Nephron progenitor cell (in vitro differentiated cells): ENCODE data around the gene TJAP1.

Experiments
- DNase-seq: peaks from one replicate; pipeline ENCODE4 v3.0.0; 2021
- H3K27ac Mint-ChIP-seq: 2 replicates; pipeline ENCODE4 v1.8.0; 2021; ENCODE audit warnings: mild to moderate bottlenecking, moderate library complexity, mixed read lengths
- H3K27me3 Mint-ChIP-seq: 2 replicates; pipeline ENCODE4 v1.8.0; 2021; ENCODE audit warnings: mild to moderate bottlenecking, low read depth, mixed read lengths; ENCODE audit not compliant: poor library complexity
- H3K36me3 Mint-ChIP-seq: 2 replicates; pipeline ENCODE4 v1.8.0; 2021; ENCODE audit warnings: low read depth, mixed read lengths
- H3K4me1 Mint-ChIP-seq: 2 replicates; pipeline ENCODE4 v1.8.0; 2021; ENCODE audit warnings: mixed read lengths
- H3K4me3 Mint-ChIP-seq: 2 replicates; pipeline ENCODE4 v1.8.0; 2021; ENCODE audit warnings: mild to moderate bottlenecking, moderate library complexity, mixed read lengths
- H3K9me3 Mint-ChIP-seq: 2 replicates; pipeline ENCODE4 v1.8.0; 2021; ENCODE audit warnings: mild to moderate bottlenecking, moderate library complexity, mixed read lengths
- TF ChIP-seq, protein P1 (sequence below): fragments of 200-600 bp; sonication (generic); IDR thresholded peaks from 2 replicates; pipeline ENCODE4 v1.5.0; 2021; ENCODE audit warnings: antibody characterized with exemption

TJAP1 gene

DNA sequence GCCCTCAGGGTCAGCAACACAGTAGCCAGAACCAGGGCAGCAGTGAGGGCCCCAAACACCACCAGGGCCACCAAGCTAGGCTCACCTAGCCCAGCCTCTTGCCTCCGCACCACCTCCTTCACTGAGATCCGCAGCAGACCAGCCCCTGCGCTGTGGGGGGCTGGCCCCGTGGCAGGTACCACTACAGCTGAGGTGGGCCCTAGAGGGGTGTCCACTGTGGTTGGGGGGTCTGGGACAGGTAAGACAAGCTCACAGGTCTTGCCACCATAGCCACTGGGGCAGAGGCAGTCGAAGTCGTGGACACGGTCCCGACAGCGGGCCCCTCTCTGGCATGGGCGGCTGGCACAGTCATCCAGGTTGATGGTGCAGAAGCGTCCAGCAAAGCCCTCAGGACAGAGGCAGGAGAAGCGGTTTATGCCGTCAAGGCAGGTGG lies 26.7 kb upstream of the TJAP1 start:
- TF ChIP-seq, protein P1, sequence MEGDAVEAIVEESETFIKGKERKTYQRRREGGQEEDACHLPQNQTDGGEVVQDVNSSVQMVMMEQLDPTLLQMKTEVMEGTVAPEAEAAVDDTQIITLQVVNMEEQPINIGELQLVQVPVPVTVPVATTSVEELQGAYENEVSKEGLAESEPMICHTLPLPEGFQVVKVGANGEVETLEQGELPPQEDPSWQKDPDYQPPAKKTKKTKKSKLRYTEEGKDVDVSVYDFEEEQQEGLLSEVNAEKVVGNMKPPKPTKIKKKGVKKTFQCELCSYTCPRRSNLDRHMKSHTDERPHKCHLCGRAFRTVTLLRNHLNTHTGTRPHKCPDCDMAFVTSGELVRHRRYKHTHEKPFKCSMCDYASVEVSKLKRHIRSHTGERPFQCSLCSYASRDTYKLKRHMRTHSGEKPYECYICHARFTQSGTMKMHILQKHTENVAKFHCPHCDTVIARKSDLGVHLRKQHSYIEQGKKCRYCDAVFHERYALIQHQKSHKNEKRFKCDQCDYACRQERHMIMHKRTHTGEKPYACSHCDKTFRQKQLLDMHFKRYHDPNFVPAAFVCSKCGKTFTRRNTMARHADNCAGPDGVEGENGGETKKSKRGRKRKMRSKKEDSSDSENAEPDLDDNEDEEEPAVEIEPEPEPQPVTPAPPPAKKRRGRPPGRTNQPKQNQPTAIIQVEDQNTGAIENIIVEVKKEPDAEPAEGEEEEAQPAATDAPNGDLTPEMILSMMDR = no peak
- no peak overlapping the region for H3K27ac Mint-ChIP-seq
- peaks cover 16% of the 10 kb centered on the region for H3K36me3 Mint-ChIP-seq
- H3K27me3 Mint-ChIP-seq = peaks cover 22% of the 10 kb centered on the region
- no peaks in the 10 kb centered on the region for H3K9me3 Mint-ChIP-seq
- DNase-seq = no peak
- H3K4me1 Mint-ChIP-seq = peaks cover 7% of the 10 kb centered on the region
- H3K4me3 Mint-ChIP-seq = no peak overlapping the region

DNA sequence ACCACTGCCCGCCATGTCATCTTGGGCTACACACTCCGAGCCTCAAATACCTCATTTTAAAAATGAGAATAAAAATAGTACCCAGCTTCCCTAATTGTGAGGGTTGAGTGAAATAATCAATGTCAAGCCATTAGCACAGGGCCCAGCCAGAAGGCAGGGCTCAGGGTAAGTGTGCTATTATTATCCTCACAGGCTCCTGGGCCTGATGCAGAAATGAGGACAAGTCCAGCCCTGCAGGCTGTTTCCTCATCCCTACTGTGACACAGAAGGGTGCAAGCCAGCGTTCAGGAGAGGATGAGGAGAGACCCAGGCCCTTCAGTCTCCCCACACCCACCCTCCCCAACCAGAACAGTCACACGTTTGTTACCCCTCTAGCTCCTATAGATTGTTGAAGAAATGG lies 26.0 kb upstream of the TJAP1 start:
- peaks cover 13% of the 10 kb centered on the region for H3K4me1 Mint-ChIP-seq
- no peaks in the 10 kb centered on the region for H3K9me3 Mint-ChIP-seq
- TF ChIP-seq, protein P1 = no peak
- H3K36me3 Mint-ChIP-seq = peaks cover 16% of the 10 kb centered on the region
- H3K27me3 Mint-ChIP-seq = peaks cover 28% of the 10 kb centered on the region
- H3K27ac Mint-ChIP-seq = peak overlapping the region; percentile 25
- DNase-seq = no peak
- no peak overlapping the region for H3K4me3 Mint-ChIP-seq

DNA sequence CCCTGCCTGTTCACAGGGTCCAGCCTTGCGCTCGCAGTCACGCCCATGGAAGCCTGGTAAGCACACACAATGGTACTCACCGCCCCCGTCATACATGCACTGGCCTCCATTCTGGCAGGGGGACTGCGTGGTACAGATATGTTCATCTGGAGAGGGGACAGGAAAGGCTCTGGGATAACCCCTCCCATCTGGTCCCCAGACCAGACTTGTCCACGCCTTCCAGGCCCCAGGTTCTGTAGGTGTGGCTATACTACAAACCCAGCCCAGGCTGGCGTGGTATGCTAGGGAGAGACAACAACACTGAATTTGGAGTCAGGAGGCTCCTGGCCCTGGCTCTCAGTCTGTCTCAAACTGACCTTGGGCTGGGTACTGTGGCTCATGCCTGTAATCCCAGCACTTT lies 25.4 kb upstream of the TJAP1 start:
- no peak for DNase-seq
- peak overlapping the region; percentile 25 for H3K27ac Mint-ChIP-seq
- TF ChIP-seq, protein P1 = no peak

DNA sequence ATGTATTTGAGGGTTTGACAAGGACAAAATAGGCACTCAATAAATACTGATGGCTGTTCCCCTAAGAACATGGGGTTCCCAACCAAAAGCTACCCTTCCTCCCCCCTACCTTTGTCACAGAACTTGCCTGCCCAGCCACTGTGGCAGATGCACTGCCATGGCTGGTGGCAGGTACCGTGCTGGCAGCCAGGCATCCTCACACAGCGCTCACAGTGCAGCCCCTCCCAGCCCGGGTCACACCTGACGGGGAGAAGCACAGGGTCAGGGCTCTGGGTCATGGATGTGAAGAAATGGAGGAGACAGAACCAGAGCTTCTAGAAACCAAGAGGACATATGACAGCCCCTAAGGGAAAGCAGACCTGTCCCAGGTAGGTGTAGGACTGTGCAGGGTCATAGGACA lies 24.5 kb upstream of the TJAP1 start:
- DNase-seq = no peak
- H3K4me1 Mint-ChIP-seq = peaks cover 18% of the 10 kb centered on the region
- no peak overlapping the region for H3K27ac Mint-ChIP-seq
- no peaks in the 10 kb centered on the region for H3K9me3 Mint-ChIP-seq
- H3K4me3 Mint-ChIP-seq = no peak overlapping the region
- TF ChIP-seq, protein P1 = no peak
- H3K36me3 Mint-ChIP-seq = peaks cover 10% of the 10 kb centered on the region
- H3K27me3 Mint-ChIP-seq = peaks cover 40% of the 10 kb centered on the region

More for the DNA sequence above, 25.4 kb upstream of the TJAP1 start:
- peaks cover 16% of the 10 kb centered on the region for H3K36me3 Mint-ChIP-seq
- H3K9me3 Mint-ChIP-seq = no peaks in the 10 kb centered on the region
- H3K4me1 Mint-ChIP-seq = peaks cover 16% of the 10 kb centered on the region
- peaks cover 34% of the 10 kb centered on the region for H3K27me3 Mint-ChIP-seq
- H3K4me3 Mint-ChIP-seq = no peak overlapping the region

DNA sequence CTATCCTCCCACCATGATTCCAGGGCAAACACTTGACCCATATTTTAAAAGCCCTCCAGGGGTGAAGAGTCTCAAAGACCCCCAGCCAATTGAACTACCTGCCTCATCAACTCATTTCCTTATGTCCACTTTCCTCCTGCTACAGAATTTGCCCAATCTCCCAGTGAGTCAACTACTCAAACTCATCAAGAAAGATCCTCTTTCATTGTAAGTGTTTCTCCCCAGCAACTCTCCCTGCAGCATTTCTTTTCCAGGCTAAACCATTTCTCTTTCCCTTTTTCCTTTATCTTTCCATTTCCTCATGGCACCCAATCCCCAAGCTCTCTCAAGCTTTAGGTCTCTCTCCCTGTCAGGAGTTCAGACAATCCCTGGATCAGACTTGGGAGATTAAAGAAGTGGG lies 23.5 kb upstream of the TJAP1 start:
- H3K4me3 Mint-ChIP-seq = peak overlapping the region; percentile 81
- H3K27me3 Mint-ChIP-seq = peaks cover 44% of the 10 kb centered on the region
- H3K4me1 Mint-ChIP-seq = peaks cover 18% of the 10 kb centered on the region
- peaks cover 10% of the 10 kb centered on the region for H3K36me3 Mint-ChIP-seq
- TF ChIP-seq, protein P1 = no peak
- no peaks in the 10 kb centered on the region for H3K9me3 Mint-ChIP-seq
- no peak overlapping the region for H3K27ac Mint-ChIP-seq
- no peak for DNase-seq

DNA sequence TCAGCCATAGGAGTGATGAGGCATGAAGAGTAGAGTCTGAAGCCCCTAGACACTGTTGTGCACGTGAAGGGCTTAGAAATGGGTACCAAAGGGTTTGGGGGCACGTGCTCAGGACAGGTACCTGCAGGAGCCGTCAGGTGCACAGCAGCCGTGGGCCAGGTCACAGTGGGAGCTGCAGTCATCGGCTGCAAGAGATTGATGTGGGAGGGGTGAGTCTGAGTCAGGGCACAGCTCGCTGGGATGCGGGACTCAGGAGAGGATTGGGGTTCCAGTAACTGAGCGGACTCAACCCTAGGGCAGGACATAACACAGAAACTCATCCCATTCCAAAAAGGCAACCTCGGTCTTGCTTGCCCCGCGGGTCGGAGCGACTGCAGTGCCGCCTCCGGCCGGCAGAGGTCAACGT lies 23.1 kb upstream of the TJAP1 start:
- Mint-ChIP-seq H3K4me1 (peaks cover 18% of the 10 kb centered on the region), H3K9me3 (no peaks in the 10 kb centered on the region), H3K27ac (no peak overlapping the region), H3K36me3 (peaks cover 10% of the 10 kb centered on the region), H3K4me3 (peak overlapping the region; percentile 81), H3K27me3 (peaks cover 48% of the 10 kb centered on the region)
- no peak for DNase-seq
- TF ChIP-seq, protein P1 = peak; percentile 93
